ENCODE results near the gene RBL1.
"Not testable (repeated sequence)": the region's sequence is repeated elsewhere in the genome, so short reads cannot be mapped to it uniquely, and the experiment has no call there.

The RBL1 gene

GRCh38 chr20:36994221-36994620, 101.6 kb downstream of the RBL1 start:
- DNase-seq (ENCODE audit: low read depth): not testable (repeated sequence)

GRCh38 chr20:36992802-36993334, 102.9 kb downstream of the RBL1 start:
- DNase-seq (ENCODE audit: low read depth): no peak

- no peak for DNase-seq (ENCODE audit: low read depth)
Measured at GRCh38 chr20:36991703-36992102, 104.1 kb downstream of the RBL1 start.

DNA sequence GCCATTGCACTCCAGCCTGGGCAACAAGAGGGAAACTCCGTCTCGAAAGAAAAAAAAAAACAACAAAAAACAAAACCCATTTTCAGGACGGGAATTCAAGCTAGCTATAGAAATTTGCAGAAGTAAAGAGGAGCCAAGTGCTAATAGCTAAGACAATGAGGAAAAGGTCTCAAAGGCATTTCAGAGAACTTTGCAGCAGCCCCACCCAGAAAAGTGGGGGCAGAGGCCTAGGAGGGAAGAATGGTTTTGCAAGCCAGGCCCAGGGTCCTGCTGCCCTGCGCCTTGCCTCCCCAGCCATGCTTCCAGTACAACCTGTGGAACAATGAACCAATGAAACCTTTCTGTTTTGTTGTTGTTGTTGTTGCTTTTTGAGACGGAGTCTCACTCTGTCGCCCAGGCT, 106.0 kb downstream of the RBL1 start:
- no peak for DNase-seq (ENCODE audit: low read depth)

DNA sequence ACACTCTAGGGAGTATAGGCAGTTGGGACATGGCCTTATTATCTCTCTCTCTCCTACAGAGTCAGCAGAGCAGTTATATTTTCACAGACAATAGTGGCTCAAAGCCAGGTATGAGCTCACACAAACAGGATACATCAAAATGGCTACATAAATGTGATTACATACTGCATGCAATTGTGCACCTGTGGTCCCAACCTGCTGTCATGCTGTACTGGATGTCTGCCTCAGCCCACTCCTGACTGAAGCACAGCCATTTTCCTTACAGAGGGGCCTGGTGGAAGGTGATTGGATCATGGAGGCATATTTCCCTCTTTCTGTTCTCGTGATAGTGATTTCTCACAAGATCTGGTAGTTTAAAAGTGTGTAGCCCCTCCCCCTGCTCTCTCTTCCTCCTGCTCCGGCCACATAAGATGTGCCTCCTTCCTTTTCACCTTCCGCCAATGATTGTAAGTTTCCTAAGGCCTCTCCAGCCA, 107.3 kb downstream of the RBL1 start:
- DNase-seq (ENCODE audit: low read depth): no peak

DNA sequence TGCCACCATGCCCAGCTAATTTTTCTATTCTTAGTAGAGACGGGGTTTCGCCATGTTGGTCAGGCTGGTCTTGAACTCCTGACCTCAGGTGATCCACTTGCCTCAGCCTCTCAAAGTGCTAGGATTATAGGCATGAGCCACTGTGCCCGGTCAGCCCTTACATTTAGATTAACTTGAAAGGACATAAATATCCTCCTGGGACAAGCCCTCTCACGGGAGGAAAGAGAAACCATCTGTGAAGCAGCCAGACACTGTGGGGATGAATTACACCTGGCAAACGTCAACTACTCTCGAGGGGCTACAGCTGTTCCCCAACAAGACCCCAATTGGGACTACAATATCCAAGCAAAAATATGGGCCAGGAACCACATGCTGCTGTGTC, 111.5 kb downstream of the RBL1 start:
- no peak for DNase-seq (ENCODE audit: low read depth)

DNA sequence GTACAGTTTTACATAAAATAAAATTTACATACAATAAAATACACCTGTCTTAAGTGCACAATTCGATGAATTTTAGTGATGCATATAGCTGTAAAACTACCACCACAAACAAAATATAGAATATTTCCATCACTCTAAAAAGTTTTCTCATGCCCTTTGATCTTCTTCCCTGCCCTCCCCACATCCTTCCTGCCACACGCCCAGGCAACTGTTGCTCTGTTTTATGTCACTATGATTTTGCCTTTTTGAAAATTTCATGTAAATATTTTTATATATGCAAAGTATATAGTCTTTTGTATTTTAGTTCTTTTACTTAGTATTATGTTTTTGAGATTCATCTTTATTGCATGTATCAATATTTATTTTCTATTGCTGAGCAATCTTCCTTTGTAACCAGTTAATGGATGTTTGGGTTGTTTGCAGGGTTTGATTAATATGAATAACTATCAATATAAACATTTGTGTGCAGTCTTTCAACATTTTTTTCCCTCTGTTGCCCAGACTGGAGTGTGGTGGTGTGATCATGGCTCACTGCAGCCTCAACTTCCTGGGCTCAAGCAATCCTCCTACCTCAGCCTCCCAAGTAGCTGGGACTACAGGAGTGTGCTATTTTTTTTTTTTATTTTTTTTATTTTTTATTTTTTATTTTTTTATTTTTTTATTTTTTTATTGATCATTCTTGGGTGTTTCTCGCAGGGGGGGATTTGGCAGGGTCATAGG, 120.5 kb downstream of the RBL1 start:
- no peak for DNase-seq (ENCODE audit: low read depth)

- no peak for DNase-seq (ENCODE audit: low read depth)
Measured at GRCh38 chr20:36974660-36975059, 121.1 kb downstream of the RBL1 start.

GRCh38 chr20:36971103-36971502, 124.7 kb downstream of the RBL1 start:
- DNase-seq (ENCODE audit: low read depth): no peak

GRCh38 chr20:36969478-36970186, 126.2 kb downstream of the RBL1 start:
- no peak for DNase-seq (ENCODE audit: low read depth)

DNA sequence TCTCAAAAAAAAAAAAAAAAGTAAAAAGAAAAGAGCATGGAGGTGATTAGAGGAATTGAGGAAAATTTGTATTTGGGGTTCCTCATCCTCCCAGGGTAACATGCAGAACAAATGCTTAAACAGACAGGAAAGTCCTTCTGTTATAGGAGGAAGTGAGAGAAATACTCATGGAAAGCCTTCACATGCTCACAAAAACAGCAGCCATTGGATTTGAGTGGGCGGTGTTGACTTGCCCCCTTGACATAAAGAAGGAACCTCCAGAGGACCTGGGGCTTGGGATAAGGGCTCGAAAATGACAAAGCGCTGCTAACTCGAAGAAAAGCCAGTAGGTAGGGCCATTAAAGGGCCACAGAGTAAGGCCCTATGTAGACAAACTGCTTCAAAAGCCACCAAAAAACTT, 126.7 kb downstream of the RBL1 start:
- DNase-seq (ENCODE audit: low read depth): no peak

DNA sequence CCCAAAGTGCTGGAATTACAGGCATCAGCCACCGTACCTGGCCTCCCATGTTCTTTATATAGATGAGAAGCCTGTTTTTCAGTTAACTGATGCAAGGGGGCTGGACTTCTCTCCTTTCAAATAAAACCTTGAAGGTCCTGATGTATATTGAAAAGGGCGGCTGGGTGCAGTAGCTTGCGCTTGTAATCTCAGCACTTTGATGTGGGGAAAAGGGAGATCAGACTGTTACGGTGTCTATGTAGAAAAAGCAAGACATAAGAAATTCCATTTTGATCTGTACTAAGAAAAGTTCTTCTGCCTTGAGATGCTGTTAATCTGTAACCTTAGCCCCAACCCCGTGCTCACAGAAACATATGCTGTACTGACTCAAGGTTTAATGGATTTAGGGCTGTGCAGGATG, 128.2 kb downstream of the RBL1 start:
- no peak for DNase-seq (ENCODE audit: low read depth)

GRCh38 chr20:36966965-36967364, 128.8 kb downstream of the RBL1 start:
- not testable (repeated sequence) for DNase-seq (ENCODE audit: low read depth)

- DNase-seq (ENCODE audit: low read depth): not testable (repeated sequence)
Measured at GRCh38 chr20:36962354-36962941, 133.3 kb downstream of the RBL1 start.

GRCh38 chr20:36959242-36959641, 136.6 kb downstream of the RBL1 start:
- peak; percentile 36 for DNase-seq (ENCODE audit: low read depth)

DNA sequence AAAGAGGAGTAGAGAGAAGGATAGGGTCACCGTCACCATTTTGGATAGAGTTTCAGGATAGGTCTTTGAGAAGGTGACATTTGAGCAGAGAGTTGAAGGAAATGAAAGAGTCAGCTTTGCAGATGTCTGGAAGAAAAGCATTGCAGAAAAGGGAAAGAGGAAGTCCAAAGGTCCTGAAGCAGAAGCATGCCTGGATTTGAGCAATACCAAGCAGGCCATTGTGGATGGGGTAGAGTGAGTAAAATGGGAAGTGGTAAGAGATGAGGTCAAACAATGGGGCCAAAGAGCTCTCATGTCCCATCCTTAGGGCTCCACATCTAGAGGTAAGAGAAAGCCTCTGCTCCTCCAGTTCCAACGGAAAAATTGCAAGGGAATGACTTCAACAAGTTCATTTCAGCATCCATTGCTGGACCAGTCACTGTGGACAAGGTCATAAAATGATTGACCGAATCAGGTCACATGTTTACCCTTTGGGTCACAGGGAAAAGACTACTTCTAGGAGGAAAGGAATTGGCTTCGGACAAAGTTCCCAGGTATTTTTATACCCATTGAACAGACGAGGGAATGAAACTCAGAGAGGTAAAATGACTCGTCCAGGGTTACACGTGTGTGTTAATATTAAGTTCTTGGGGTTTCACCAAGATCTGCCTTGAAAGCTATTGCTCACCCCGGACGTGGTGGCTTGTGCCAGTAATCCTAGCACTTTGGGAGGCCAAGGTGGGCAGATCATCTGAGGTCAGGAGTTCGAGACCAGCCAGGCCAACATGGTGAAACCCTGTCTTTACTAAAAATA, 137.7 kb downstream of the RBL1 start:
- DNase-seq (ENCODE audit: low read depth): no peak

GRCh38 chr20:36956674-36957073, 139.1 kb downstream of the RBL1 start:
- no peak for DNase-seq (ENCODE audit: low read depth)

DNA sequence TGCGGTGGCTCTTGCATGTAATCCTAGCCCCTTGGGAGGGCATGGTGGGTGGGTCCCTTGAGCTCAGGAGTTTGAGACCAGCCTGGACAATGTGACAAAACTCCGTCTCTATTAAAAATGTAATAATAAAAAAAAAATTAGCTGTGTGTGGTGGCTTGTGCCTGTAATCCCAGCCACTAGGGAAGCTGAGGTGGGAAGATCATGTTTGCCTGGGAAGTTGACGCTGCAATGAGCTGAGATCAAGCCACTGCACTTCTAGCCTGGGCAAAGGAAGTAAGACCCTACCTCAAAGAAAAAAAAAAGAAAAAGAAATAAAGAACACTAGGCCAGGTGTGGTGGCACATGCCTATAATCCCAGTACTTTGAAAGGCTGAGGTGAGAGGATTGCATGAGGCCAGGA, 139.8 kb downstream of the RBL1 start:
- no peak for DNase-seq (ENCODE audit: low read depth)

GRCh38 chr20:36951979-36952738, 143.6 kb downstream of the RBL1 start:
- no peak for DNase-seq (ENCODE audit: low read depth)

DNA sequence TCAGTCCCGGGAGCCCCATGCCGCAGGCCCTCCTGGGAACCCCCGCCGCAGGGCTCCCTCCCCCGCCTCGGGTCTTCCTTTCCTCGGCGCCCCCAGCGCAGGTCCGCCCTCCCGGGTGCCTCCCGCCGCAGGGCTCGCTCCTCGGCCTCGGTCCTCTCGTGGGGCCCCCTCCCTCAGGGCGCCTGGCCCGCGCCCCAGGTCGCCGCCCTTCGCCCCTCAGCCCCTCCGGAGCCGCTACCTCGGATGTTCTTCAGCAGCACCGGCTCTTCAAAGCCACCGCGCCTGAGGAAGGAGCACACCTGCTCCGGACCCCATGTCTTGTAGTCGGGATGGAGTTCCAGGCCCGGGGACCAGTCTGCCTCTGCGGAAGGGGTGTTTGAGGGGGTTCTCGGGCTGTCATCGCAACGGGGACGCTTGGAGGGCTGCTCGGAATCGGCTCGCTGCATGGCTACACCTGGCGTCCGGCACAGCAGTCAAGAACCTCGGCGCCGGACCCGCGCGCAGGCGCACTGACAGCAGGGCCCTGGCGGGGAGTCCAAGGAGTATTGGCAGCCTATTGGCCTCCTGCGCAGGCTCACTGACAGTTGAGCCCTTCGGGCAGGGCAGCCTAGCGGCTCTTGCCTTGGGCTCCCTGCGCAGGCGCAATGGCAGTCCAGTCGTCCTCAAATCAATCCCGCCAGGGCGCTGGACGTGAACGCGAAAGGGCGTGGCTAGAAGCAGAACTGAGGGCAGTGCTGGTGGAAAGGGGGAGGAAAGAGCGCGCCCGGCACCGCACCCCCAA, 144.4 kb downstream of the RBL1 start, which contains the start of gene SAMHD1:
Gene SAMHD1, minus strand, starts transcription at position 511 of the 781 bp plus-strand sequence. Its CDS starts 65 bp downstream, at position 446.
- DNase-seq (ENCODE audit: low read depth): peak; percentile 98
